GM12878 (cell line): ENCODE data around the gene KIAA1671. TPM values are rescaled to one million over a fixed set of nuclear protein-coding genes. Genes with fewer than 3 reads are reported as not detected.

ENCODE experiments used
- ATAC-seq: fragments of 200-7000 bp; cut with Tn5 transposase; 3 replicates; pipeline ENCODE4 v1.9.1; 2020; ENCODE audit warnings: mild to moderate bottlenecking, moderate library complexity
- BruUV-seq: library from RNA; stranded (reverse); fragments of 400-500 nt; replicated peaks from 2 replicates; lab custom pipeline; 2021; lab: Mats Ljungman, UMichigan
- CTCF ChIA-PET: fragments of 300-600 bp; sonication (Branson Sonifier 250); formaldehyde crosslinking; extraction: SDS; loops from one replicate; lab custom pipeline; 2021; ENCODE audit warnings: inconsistent platforms; lab: Yijun Ruan, JAX
- POLR2A ChIA-PET: fragments of 350-600 bp; formaldehyde crosslinking; extraction: SDS; loops from one replicate; lab custom pipeline; 2021; ENCODE audit warnings: inconsistent platforms; lab: Charles Lee
- RAD21 ChIA-PET: fragments of 300-600 bp; sonication (Branson Sonifier 250); formaldehyde crosslinking; loops from one replicate; lab custom pipeline; 2023; ENCODE audit warnings: antibody characterized with exemption; ENCODE audit not compliant: unreplicated experiment; lab: Charles Lee
- SMC1A ChIA-PET: fragments of 300-600 bp; sonication (Branson Sonifier 250); formaldehyde crosslinking; loops from one replicate; lab custom pipeline; 2023; ENCODE audit not compliant: unreplicated experiment, uncharacterized antibody; lab: Charles Lee
- DNase-seq: peaks from one replicate; pipeline ENCODE4 v3.0.0-alpha.2; 2011; ENCODE audit warnings: low read depth, low spot score
- FAIRE-seq: peaks from 3 replicates; lab custom pipeline; 2011; peaks lifted over from hg19 to GRCh38; lab: Jason Lieb, UNC
- H2AFZ ChIP-seq: 2 replicates; pipeline ENCODE4 v1.6.0; 2011; ENCODE audit warnings: low read depth, low read length, control low read depth; ENCODE audit not compliant: control insufficient read depth
- H3K27ac ChIP-seq: 2 replicates; pipeline ENCODE4 v1.5.1; 2011; ENCODE audit warnings: control low read depth; ENCODE audit not compliant: control insufficient read depth, insufficient read depth
- H3K27me3 ChIP-seq, 2 experiments: replicated peaks in 1 of 2; 2 replicates each; pipeline versions ENCODE4 v1.6.0 to v1.6.1; 2011; ENCODE audit warnings: low read length in 1 of 2; ENCODE audit not compliant: control insufficient read depth in 2 of 2, insufficient read depth in 2 of 2
- H3K36me3 ChIP-seq, 2 experiments: 2 replicates each; pipeline ENCODE4 v1.5.1; 2011; ENCODE audit warnings: low read length in 1 of 2; ENCODE audit not compliant: control insufficient read depth in 2 of 2, insufficient read depth in 2 of 2
- H3K4me1 ChIP-seq: 2 replicates; pipeline ENCODE4 v1.6.1; 2011; ENCODE audit warnings: mild to moderate bottlenecking, low read length, moderate library complexity, mixed read lengths; ENCODE audit not compliant: control insufficient read depth, insufficient read depth
- H3K4me2 ChIP-seq: 2 replicates; pipeline ENCODE4 v1.6.0; 2011; ENCODE audit warnings: control low read depth; ENCODE audit not compliant: control insufficient read depth, insufficient read depth
- H3K4me3 ChIP-seq: fragments of 200-600 bp; sonication (generic); 2 replicates; pipeline ENCODE4 v1.5.1; 2016
- H3K79me2 ChIP-seq: 2 replicates; pipeline ENCODE4 v1.6.0; 2011; ENCODE audit warnings: low read length; ENCODE audit not compliant: control insufficient read depth, insufficient read depth
- H3K9ac ChIP-seq: 2 replicates; pipeline ENCODE4 v1.8.0; 2011; ENCODE audit warnings: low read length, control low read depth, mixed read lengths; ENCODE audit not compliant: control insufficient read depth, insufficient read depth
- H3K9me3 ChIP-seq: replicated peaks from 3 replicates; pipeline ENCODE4 v1.5.1; 2011; ENCODE audit warnings: mild to moderate bottlenecking, low read length; ENCODE audit not compliant: control insufficient read depth, insufficient read depth
- H4K20me1 ChIP-seq: 2 replicates; pipeline ENCODE4 v1.6.0; 2011; ENCODE audit not compliant: control insufficient read depth, insufficient read depth
- ATF7 ChIP-seq: fragments of 450-650 bp; IDR thresholded peaks from 2 replicates; pipeline ENCODE4 v1.6.1; 2016; ENCODE audit warnings: low read depth, mild to moderate bottlenecking
- CHD1 ChIP-seq: IDR thresholded peaks from 2 replicates; pipeline ENCODE4 v1.6.1; 2012; ENCODE audit warnings: low read depth, low read length, improper control_type of control experiment
- CHD4 ChIP-seq: fragments of 200-600 bp; sonication (generic); IDR thresholded peaks from 2 replicates; pipeline ENCODE4 v1.6.1; 2016; ENCODE audit warnings: mild to moderate bottlenecking
- IKZF1 ChIP-seq: fragments of 450-650 bp; conservative IDR thresholded peaks from 2 replicates; pipeline ENCODE4 v1.6.1; 2017; ENCODE audit warnings: antibody characterized with exemption, mild to moderate bottlenecking
- IRF3 ChIP-seq: fragments of 450-650 bp; IDR thresholded peaks from 2 replicates; pipeline ENCODE4 v1.6.1; 2014; ENCODE audit warnings: mild to moderate bottlenecking
- MYB ChIP-seq: fragments of 150-350 bp; IDR thresholded peaks from 2 replicates; pipeline ENCODE4 v1.6.1; 2014; ENCODE audit warnings: mild to moderate bottlenecking, low read depth, low read length, borderline replicate concordance
- NR2F1 ChIP-seq: fragments of 450-650 bp; conservative IDR thresholded peaks from 2 replicates; pipeline ENCODE4 v1.6.1; 2017; ENCODE audit warnings: mild to moderate bottlenecking
- NRF1 ChIP-seq: conservative IDR thresholded peaks from 2 replicates; pipeline ENCODE4 v1.6.1; 2011; ENCODE audit warnings: mild to moderate bottlenecking, low read depth, low read length, improper control_type of control experiment
- POLR2AphosphoS2 ChIP-seq: IDR thresholded peaks from 2 replicates; pipeline ENCODE4 v1.6.1; 2011; ENCODE audit warnings: low read depth, mild to moderate bottlenecking, low read length, improper control_type of control experiment, moderate library complexity
- RAD51 ChIP-seq: fragments of 450-650 bp; IDR thresholded peaks from 2 replicates; pipeline ENCODE4 v1.6.1; 2016; ENCODE audit warnings: moderate library complexity, mild to moderate bottlenecking, inconsistent platforms
- RFX5 ChIP-seq: IDR thresholded peaks from 2 replicates; pipeline ENCODE4 v1.6.1; 2011; ENCODE audit warnings: low read depth, low read length, improper control_type of control experiment
- SKIL ChIP-seq: fragments of 450-650 bp; IDR thresholded peaks from 2 replicates; pipeline ENCODE4 v1.6.1; 2017; ENCODE audit warnings: mild to moderate bottlenecking, low read depth, inconsistent platforms; ENCODE audit not compliant: poor library complexity, severe bottlenecking
- ZBED1 ChIP-seq: IDR thresholded peaks from 2 replicates; pipeline ENCODE4 v1.6.1; 2016; ENCODE audit warnings: borderline replicate concordance
- ZBTB4 ChIP-seq: fragments of 450-650 bp; formaldehyde crosslinking; IDR thresholded peaks from 2 replicates; pipeline ENCODE4 v1.4.0; 2022; ENCODE audit warnings: mild to moderate bottlenecking, moderate library complexity
- ZNF592 ChIP-seq: fragments of 450-650 bp; IDR thresholded peaks from 2 replicates; pipeline ENCODE4 v1.6.1; 2017; ENCODE audit warnings: mild to moderate bottlenecking, moderate library complexity
- WGBS: methylation state at CpG from one replicate; pipeline ENCODE4 v1.1.6; 2016; ENCODE audit warnings: low lambda C conversion rate; ENCODE audit not compliant: insufficient replicate concordance, insufficient coverage; ENCODE audit errors: missing lambda C conversion rate; 5-methylcytosine and 5-hydroxymethylcytosine counted together
- in situ Hi-C: fragments of 300-500 bp; cut with MboI; formaldehyde crosslinking; loops from 9 replicates; pipeline ENCODE4 v1.14.3; 2018; ENCODE audit warnings: mixed read lengths
- intact Hi-C: fragments of 100-400 bp; cut with micrococcal nuclease; formaldehyde crosslinking; loops from one replicate; pipeline ENCODE4 v1.14.2; 2022; ENCODE audit not compliant: unreplicated experiment
- polyA plus RNA-seq, 11 experiments: library from polyadenylated mRNA; depleted of rRNA in 4 of 11; unstranded in 6 of 11; stranded (reverse) in 5 of 11; fragments of >200 nt; fragmentation: Nextera tagmentation in 4 of 11; fragmentation: Illumina TruSeq in 1 of 11; extraction: Ambion mirVana in 4 of 11; extraction: Trizol in 1 of 11; gene quantifications; 1 replicate in 1 of 11; 2 replicates in 10 of 11; pipeline versions ENCODE4 v1.2.1 to v1.2.3, GENCODE V29; 2011 to 2016; ENCODE audit warnings: inconsistent platforms in 2 of 11, missing spikeins in 2 of 11, low read depth in 1 of 11
- total RNA-seq, 4 experiments: library from RNA; depleted of rRNA in 3 of 4; stranded (reverse); fragments of >200 nt in 3 of 4; fragmentation: Illumina TruSeq in 1 of 4; extraction: Trizol in 1 of 4; gene quantifications; 2 replicates each; pipeline versions ENCODE4 v1.2.1 to v1.2.3, GENCODE V29; 2013 to 2021

KIAA1671 gene
- total and polyA plus RNA-seq, 10 of the 15 experiments (the other 5 are each of a cell fraction or from before 2014, with no cell fraction given), result 0.05 to 2.7 (median 0.33) TPM

- TF ChIP-seq ZNF592 (no peak), SKIL (no peak), MYB (no peak), IKZF1 (no peak), CHD1 (no peak)
These were observed 202.1 kb downstream of the KIAA1671 start (continued) for GRCh38 chr22:25154667-25154999.

- Histone ChIP-seq H3K4me1 (no peaks in the 10 kb centered on the region), H3K27me3 (no peaks in the 10 kb centered on the region; a peak in 3 of 4 replicates), H3K4me2 (no peak overlapping the region), H3K4me3 (no peak overlapping the region)
- BruUV-seq, result no TSS peak
- POLR2A ChIA-PET, result no interaction called here
- in situ Hi-C loops, result no loop called here
- intact Hi-C loops, result no loop called here
- CTCF ChIA-PET, result no interaction called here
- FAIRE-seq, result no peak
- no peak for TF ChIP-seq ZBTB4
- TF ChIP-seq ZBED1, result no peak
- TF ChIP-seq ATF7, result no peak
- no peak for TF ChIP-seq POLR2AphosphoS2
- no peak for TF ChIP-seq NRF1
- TF ChIP-seq IRF3, result no peak
- no peak for TF ChIP-seq NR2F1
- TF ChIP-seq RAD51, result no peak
- no peak for TF ChIP-seq RFX5
- TF ChIP-seq CHD4, result no peak
- TF ChIP-seq, all 136 proteins: peak for 0
- Histone ChIP-seq H3K36me3 (no peaks in the 10 kb centered on the region), H2AFZ (no peak overlapping the region), H3K27ac (no peak overlapping the region), H3K79me2 (no peaks in the 10 kb centered on the region), H3K9me3 (no peaks in the 10 kb centered on the region), H3K9ac (no peak overlapping the region), H4K20me1 (no peaks in the 10 kb centered on the region)
- WGBS, result 51% methylated on average over 4 of the region's 4 CpGs
- no peak for ATAC-seq
- DNase-seq, result no peak
- ChIA-PET RAD21 (no interaction called here), SMC1A (no interaction called here)
These were observed 204.2 kb downstream of the KIAA1671 start for GRCh38 chr22:25156736-25157135.
